Smooth muscle cell (in vitro differentiated cells): Measurements from ENCODE around the gene PCDHA6. TPM values are rescaled to one million over a fixed set of nuclear protein-coding genes. Genes with fewer than 3 reads are reported as not detected.

Experiments
- DNase-seq: peaks from one replicate; lab custom pipeline; 2025; ENCODE audit not compliant: unreplicated experiment; lab: John Stamatoyannopoulos, UW
- H2AFZ ChIP-seq: fragments of 200-600 bp; sonication (generic); 2 replicates; pipeline ENCODE4 v1.6.0; 2016; ENCODE audit warnings: antibody characterized with exemption, low read depth, mild to moderate bottlenecking
- H3F3A ChIP-seq: fragments of 200-600 bp; sonication (generic); 2 replicates; pipeline ENCODE4 v1.6.0; 2017; ENCODE audit warnings: antibody characterized with exemption, low read depth
- H3K27ac ChIP-seq: fragments of 200-600 bp; sonication (generic); 2 replicates; pipeline ENCODE4 v1.5.1; 2016; ENCODE audit warnings: low read depth, mild to moderate bottlenecking
- H3K27me3 ChIP-seq: fragments of 200-600 bp; sonication (generic); 2 replicates; pipeline ENCODE4 v1.6.1; 2016; ENCODE audit warnings: low read depth, mild to moderate bottlenecking
- H3K36me3 ChIP-seq: fragments of 200-600 bp; sonication (generic); 2 replicates; pipeline ENCODE4 v1.5.1; 2016; ENCODE audit warnings: low read depth
- H3K4me1 ChIP-seq: fragments of 200-600 bp; sonication (generic); 2 replicates; pipeline ENCODE4 v1.5.1; 2016; ENCODE audit warnings: low read depth
- H3K4me2 ChIP-seq: fragments of 200-600 bp; sonication (generic); 2 replicates; pipeline ENCODE4 v1.6.0; 2016; ENCODE audit warnings: mild to moderate bottlenecking
- H3K4me3 ChIP-seq: fragments of 200-600 bp; sonication (generic); 2 replicates; pipeline ENCODE4 v1.5.1; 2016; ENCODE audit warnings: mild to moderate bottlenecking
- H3K79me2 ChIP-seq: fragments of 200-600 bp; sonication (generic); 2 replicates; pipeline ENCODE4 v1.6.0; 2016; ENCODE audit warnings: low read depth, mild to moderate bottlenecking
- H3K9ac ChIP-seq: fragments of 200-600 bp; sonication (generic); 2 replicates; pipeline ENCODE4 v1.6.0; 2016; ENCODE audit warnings: low read depth
- H3K9me3 ChIP-seq: fragments of 200-600 bp; sonication (generic); replicated peaks from 2 replicates; pipeline ENCODE4 v1.5.1; 2016; ENCODE audit warnings: low read depth
- H4K20me1 ChIP-seq: fragments of 200-600 bp; sonication (generic); 2 replicates; pipeline ENCODE4 v1.6.0; 2016; ENCODE audit warnings: low read depth
- CTCF ChIP-seq: fragments of 200-600 bp; sonication (generic); IDR thresholded peaks from 2 replicates; pipeline ENCODE4 v1.5.1; 2017; ENCODE audit warnings: borderline replicate concordance, mild to moderate bottlenecking, antibody characterized with exemption; ENCODE audit not compliant: insufficient read depth, poor library complexity, severe bottlenecking
- WGBS: methylation state at CpG from one replicate; pipeline ENCODE4 v1.1.7; 2016; ENCODE audit warnings: low lambda C conversion rate; 5-methylcytosine and 5-hydroxymethylcytosine counted together
- polyA plus RNA-seq: library from polyadenylated mRNA; unstranded; fragments of >200 nt; fragmentation: Nextera tagmentation; extraction: Ambion mirVana; gene quantifications from 2 replicates; pipeline ENCODE4 v1.2.1, GENCODE V29; 2016
- total RNA-seq: library from RNA; depleted of rRNA; stranded (reverse); fragments of >200 nt; gene quantifications from 2 replicates; pipeline ENCODE4 v1.2.3, GENCODE V29; 2014

PCDHA6 gene
- total and polyA plus RNA-seq, 2 experiments from 2014 or later, result 0.22 to 1.2 TPM

- Histone ChIP-seq H3K4me2 (no peak overlapping the region), H2AFZ (no peak overlapping the region), H3K27me3 (no peaks in the 10 kb centered on the region), H3K4me1 (no peaks in the 10 kb centered on the region), H3K36me3 (no peaks in the 10 kb centered on the region), H3K9ac (no peak overlapping the region), H3F3A (no peaks in the 10 kb centered on the region), H4K20me1 (no peaks in the 10 kb centered on the region), H3K4me3 (no peak overlapping the region), H3K79me2 (no peaks in the 10 kb centered on the region), H3K9me3 (no peaks in the 10 kb centered on the region), H3K27ac (no peak overlapping the region)
- 98% methylated on average over 96 of the region's 103 CpGs for WGBS
- no peak for DNase-seq
- no peak for TF ChIP-seq CTCF
These were observed 8.1 kb downstream of the PCDHA6 start for GRCh38 chr5:140835622-140836510.

GRCh38 chr5:140840978-140841962 lies 13.5 kb downstream of the PCDHA6 start, which contains the start of gene PCDHA8:
Gene PCDHA8, plus strand, starts transcription at chr5:140841187. Its CDS starts 135 bp downstream, at chr5:140841322.
- DNase-seq, result no peak
- Histone ChIP-seq H4K20me1 (no peaks in the 10 kb centered on the region), H3K36me3 (no peaks in the 10 kb centered on the region), H3K27ac (no peak within 1 kb of the TSS), H3K9ac (no peak within 1 kb of the TSS), H3F3A (no peaks in the 10 kb centered on the region), H3K4me2 (no peak within 1 kb of the TSS), H2AFZ (no peak within 1 kb of the TSS), H3K27me3 (no peaks in the 10 kb centered on the region), H3K79me2 (no peaks in the 10 kb centered on the region), H3K9me3 (no peaks in the 10 kb centered on the region), H3K4me3 (no peak within 1 kb of the TSS), H3K4me1 (no peaks in the 10 kb centered on the region)
- no peak for TF ChIP-seq CTCF
- WGBS, result 69% methylated on average over 47 of the region's 47 CpGs

- no peaks in the 10 kb centered on the region for H3K79me2 ChIP-seq
- no peaks in the 10 kb centered on the region for H3K36me3 ChIP-seq
- H3K4me1 ChIP-seq, result no peaks in the 10 kb centered on the region
- H3F3A ChIP-seq, result no peaks in the 10 kb centered on the region
- no peak overlapping the region for H3K4me2 ChIP-seq
- no peaks in the 10 kb centered on the region for H3K9me3 ChIP-seq
- no peak for DNase-seq
- no peak overlapping the region for H3K4me3 ChIP-seq
- H2AFZ ChIP-seq, result no peak overlapping the region
- no peak overlapping the region for H3K9ac ChIP-seq
- no peak overlapping the region for H3K27ac ChIP-seq
- no peaks in the 10 kb centered on the region for H3K27me3 ChIP-seq
- no peaks in the 10 kb centered on the region for H4K20me1 ChIP-seq
- WGBS, result 99% methylated on average over 77 of the region's 87 CpGs
- TF ChIP-seq CTCF, result no peak
These were observed 15.3 kb downstream of the PCDHA6 start for GRCh38 chr5:140842798-140843733.
